PFSK-1 (cell line): ENCODE data around the gene GSTM4.

Experiments used
- FOXP2 ChIP-seq: optimal IDR thresholded peaks from 2 replicates; pipeline ENCODE3; 2011; ENCODE audit warnings: borderline replicate concordance, control low read depth, inconsistent platforms; ENCODE audit not compliant: insufficient read depth; ENCODE audit errors: extremely low read length, extremely low read depth
- POLR2AphosphoS5 ChIP-seq: IDR thresholded peaks from 2 replicates; pipeline ENCODE4 v1.6.1; 2012; ENCODE audit warnings: low read depth, mild to moderate bottlenecking, control low read depth, low read length, moderate library complexity
- REST ChIP-seq, 2 experiments: IDR thresholded peaks; 2 replicates each; pipeline versions ENCODE4 v1.6.1 to v1.8.0; 2011 to 2012; ENCODE audit warnings: low read depth in 2 of 2, low read length in 2 of 2, control low read depth in 1 of 2, inconsistent platforms in 1 of 2, mild to moderate bottlenecking in 1 of 2, moderate library complexity in 1 of 2; ENCODE audit not compliant: insufficient read depth in 1 of 2
- SIN3A ChIP-seq: IDR thresholded peaks from 2 replicates; pipeline ENCODE4 v1.6.1; 2012; ENCODE audit warnings: mild to moderate bottlenecking, low read length, moderate library complexity, borderline replicate concordance; ENCODE audit not compliant: insufficient read depth
- TAF1 ChIP-seq: IDR thresholded peaks from 2 replicates; pipeline ENCODE4 v1.6.1; 2012; ENCODE audit warnings: low read length, control low read depth, borderline replicate concordance; ENCODE audit not compliant: insufficient read depth

GSTM4 gene

DNA sequence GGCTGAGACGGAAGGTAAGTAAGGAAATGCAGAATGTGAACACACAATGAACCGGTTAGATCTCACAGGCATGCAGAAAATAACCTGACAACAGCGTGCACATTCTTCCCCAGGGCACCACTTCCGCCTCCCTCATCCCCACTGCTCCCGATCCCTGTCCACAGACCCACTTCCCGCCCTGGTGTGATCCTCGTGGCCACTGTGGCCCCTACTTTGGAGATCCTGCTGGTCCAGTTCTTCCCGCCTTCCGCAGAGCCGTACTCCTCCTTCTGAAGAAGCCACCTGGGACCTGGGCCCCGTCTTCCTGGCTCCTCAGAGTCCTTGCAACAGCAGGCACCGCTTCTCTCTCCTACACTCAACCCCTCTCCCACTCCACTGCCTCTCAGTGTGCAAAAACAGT, 1.4 kb upstream of the GSTM4 start:
- TF ChIP-seq REST (IDR thresholded peaks at IDR 0.05; ENCODE audit: insufficient read depth in 1 of 2, low read depth in 2 of 2, low read length in 2 of 2) (no peak), SIN3A (no peak), POLR2AphosphoS5 (no peak), TAF1 (no peak), FOXP2 (no peak)

DNA sequence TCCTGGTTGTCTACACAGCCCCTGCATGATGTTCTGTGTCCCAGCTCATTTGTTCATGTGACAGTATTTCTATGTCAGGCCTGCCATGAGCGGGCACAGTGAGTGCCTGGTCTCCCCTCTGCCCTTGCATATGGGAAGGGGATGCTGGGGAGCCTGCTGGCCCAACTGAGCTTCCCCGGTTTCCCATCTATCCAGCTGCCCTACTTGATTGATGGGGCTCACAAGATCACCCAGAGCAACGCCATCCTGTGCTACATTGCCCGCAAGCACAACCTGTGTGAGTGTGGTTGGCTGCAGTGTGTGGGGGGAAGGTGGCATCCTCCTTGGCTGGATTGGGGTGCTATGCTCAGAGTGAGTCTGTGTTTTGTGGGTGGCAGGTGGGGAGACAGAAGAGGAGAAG, 1.5 kb downstream of the GSTM4 start:
- TF ChIP-seq SIN3A (no peak), FOXP2 (no peak), POLR2AphosphoS5 (no peak), REST (IDR thresholded peaks at IDR 0.05; ENCODE audit: insufficient read depth in 1 of 2, low read depth in 2 of 2, low read length in 2 of 2) (no peak), TAF1 (no peak)

- no peak for TF ChIP-seq POLR2AphosphoS5
These were observed 2.1 kb downstream of the GSTM4 start for GRCh38 chr1:109657970-109658369.

GRCh38 chr1:109658533-109659042, 2.7 kb downstream of the GSTM4 start:
- TF ChIP-seq REST (IDR thresholded peaks at IDR 0.05; ENCODE audit: insufficient read depth in 1 of 2, low read depth in 2 of 2, low read length in 2 of 2) (no peak), FOXP2 (no peak), POLR2AphosphoS5 (no peak), SIN3A (no peak), TAF1 (no peak)

DNA sequence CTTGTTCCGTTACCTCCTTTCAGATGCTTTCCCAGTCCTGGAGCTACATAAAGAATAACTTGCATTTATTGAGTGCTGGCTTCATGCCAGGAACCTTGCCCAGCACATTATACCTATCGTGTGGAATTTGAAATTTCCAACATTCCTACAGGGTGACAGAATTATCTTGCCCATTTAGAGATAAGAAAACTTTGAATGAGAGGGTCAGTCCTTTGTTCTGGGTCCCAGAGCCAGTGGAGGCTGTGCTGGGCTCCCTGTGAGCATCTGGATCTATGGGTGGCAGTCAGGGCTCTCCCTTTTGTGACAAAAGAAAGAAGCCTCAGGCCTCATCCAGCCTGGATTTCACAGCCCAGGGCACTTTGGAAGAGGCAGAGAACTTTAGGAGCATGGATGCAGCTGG, 3.2 kb downstream of the GSTM4 start:
- TF ChIP-seq TAF1 (no peak), REST (IDR thresholded peaks at IDR 0.05; ENCODE audit: insufficient read depth in 1 of 2, low read depth in 2 of 2, low read length in 2 of 2) (no peak), SIN3A (no peak), FOXP2 (no peak), POLR2AphosphoS5 (no peak)
